ENCODE data around the gene PDLIM7. TPM values are rescaled to one million over a fixed set of nuclear protein-coding genes. Genes with fewer than 3 reads are reported as not detected.

The PDLIM7 gene
- total RNA-seq, 2 experiments from 2014 or later = 38.8 to 58.0 TPM

DNA sequence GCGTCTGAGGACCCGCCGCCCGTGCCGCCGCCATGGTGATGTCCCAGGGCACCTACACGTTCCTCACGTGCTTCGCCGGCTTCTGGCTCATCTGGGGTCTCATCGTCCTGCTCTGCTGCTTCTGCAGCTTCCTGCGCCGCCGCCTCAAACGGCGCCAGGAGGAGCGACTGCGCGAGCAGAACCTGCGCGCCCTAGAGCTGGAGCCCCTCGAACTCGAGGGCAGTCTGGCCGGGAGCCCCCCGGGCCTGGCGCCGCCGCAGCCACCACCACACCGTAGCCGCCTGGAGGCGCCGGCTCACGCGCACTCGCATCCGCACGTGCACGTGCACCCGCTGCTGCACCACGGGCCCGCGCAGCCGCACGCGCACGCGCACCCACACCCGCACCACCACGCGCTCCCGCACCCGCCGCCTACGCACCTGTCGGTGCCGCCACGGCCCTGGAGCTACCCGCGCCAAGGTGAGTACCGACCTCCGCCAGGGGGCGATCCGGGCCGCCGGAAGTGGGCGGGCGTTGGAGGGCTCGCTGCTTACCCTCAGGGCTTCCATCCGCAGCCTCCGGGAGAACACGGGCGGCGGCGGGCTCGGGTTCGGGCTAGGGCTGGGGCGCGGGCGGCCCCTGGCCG is 42.3 kb downstream of the PDLIM7 start:
- TF ChIP-seq, protein P1, sequence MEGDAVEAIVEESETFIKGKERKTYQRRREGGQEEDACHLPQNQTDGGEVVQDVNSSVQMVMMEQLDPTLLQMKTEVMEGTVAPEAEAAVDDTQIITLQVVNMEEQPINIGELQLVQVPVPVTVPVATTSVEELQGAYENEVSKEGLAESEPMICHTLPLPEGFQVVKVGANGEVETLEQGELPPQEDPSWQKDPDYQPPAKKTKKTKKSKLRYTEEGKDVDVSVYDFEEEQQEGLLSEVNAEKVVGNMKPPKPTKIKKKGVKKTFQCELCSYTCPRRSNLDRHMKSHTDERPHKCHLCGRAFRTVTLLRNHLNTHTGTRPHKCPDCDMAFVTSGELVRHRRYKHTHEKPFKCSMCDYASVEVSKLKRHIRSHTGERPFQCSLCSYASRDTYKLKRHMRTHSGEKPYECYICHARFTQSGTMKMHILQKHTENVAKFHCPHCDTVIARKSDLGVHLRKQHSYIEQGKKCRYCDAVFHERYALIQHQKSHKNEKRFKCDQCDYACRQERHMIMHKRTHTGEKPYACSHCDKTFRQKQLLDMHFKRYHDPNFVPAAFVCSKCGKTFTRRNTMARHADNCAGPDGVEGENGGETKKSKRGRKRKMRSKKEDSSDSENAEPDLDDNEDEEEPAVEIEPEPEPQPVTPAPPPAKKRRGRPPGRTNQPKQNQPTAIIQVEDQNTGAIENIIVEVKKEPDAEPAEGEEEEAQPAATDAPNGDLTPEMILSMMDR (conservative IDR thresholded peaks at IDR 0.05; ENCODE audit: low read length) = peak; percentile 77
- no peak for TF ChIP-seq EZH2phosphoT487 (IDR thresholded peaks at IDR 0.05; ENCODE audit: borderline replicate concordance, low read depth, low read length)
- no peaks in the 10 kb centered on the region for H3K9me3 ChIP-seq (ENCODE audit: low read length)
- BruUV-seq (replicated peaks) = no TSS peak
- ChIA-PET CTCF (ENCODE audit: unreplicated experiment) (interaction anchor here (0.6 to 3.8 kb wide), 11 partner anchors 25 to 319 kb away, joined by 3 to 20 read pairs (median 4); partner anchors contain the start of gene GRK6), POLR2A (interaction anchor here (1.1 to 2.1 kb wide), 6 partner anchors 10 to 1066 kb away, joined by 3 to 8 read pairs (median 4); partner anchors contain the start of genes HIGD2A and NOP16)
- no peaks in the 10 kb centered on the region; the same call in 1 of the 2 replicates for H3K36me3 ChIP-seq (ENCODE audit: insufficient read depth, low read length)
- H2AFZ ChIP-seq (ENCODE audit: low read length) = peak overlapping the region; percentile 84
- H3K79me2 ChIP-seq (ENCODE audit: insufficient read depth, low read depth, low read length) = no peaks in the 10 kb centered on the region
- H3K4me3 ChIP-seq (ENCODE audit: low read depth, low read length, poor library complexity, severe bottlenecking) = peak overlapping the region; percentile 76
- peaks cover 8% of the 10 kb centered on the region for H4K20me1 ChIP-seq (ENCODE audit: insufficient read depth, low read length)
- H3K4me2 ChIP-seq (ENCODE audit: low read length) = peak overlapping the region; percentile 88
- H3K9me2 ChIP-seq (ENCODE audit: insufficient read depth, low read length) = no peaks in the 10 kb centered on the region
- peak overlapping the region; percentile 90 for H3K27ac ChIP-seq (ENCODE audit: low read depth, low read length, poor library complexity, severe bottlenecking)
- peak; percentile 94 for DNase-seq (ENCODE audit: low spot score)
- intact Hi-C loops (cut with micrococcal nuclease; ENCODE audit: unreplicated experiment) = loop anchor here (2.0 to 5.0 kb wide), 2 partner anchors 42 to 343 kb away; partner anchors contain the start of gene PDLIM7
- peaks cover 27% of the 10 kb centered on the region for H3K4me1 ChIP-seq (ENCODE audit: insufficient read depth, low read length, poor library complexity, severe bottlenecking)

DNA sequence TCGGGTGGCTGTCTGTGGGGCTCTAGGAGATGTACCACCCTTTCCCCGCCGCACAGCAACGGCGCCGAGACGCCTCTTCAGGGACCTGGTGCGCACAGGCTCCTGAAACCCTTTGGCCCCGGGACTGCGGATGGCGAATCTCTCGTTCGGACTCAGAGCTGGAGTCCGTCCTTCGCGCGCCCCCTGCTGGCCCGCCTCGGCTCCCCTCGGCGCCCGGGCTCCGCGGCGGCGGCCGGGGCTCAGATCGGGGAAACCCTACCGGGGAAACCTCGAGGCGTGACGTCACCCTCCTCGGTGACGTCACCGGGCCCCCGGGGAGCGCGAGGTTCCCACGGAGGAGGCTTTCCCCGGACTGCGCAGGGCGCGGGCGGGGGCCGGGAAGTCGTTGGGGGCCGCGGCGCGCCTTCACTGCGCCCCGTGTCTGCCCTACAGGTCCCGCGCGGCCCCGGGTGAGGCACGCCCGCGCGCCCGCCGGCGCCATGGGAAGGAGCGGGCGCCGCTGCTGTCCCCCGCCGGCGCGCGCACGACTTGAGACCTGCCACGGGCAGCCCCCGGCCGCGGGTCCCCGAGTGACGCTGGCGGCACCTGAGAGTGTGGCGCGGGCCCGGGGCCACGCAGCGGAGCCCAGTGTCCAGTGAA is 42.9 kb downstream of the PDLIM7 start:
- H3K79me2 ChIP-seq (ENCODE audit: insufficient read depth, low read depth, low read length) = no peaks in the 10 kb centered on the region
- peak; percentile 91 for DNase-seq (ENCODE audit: low spot score)
- TF ChIP-seq, protein P1 (conservative IDR thresholded peaks at IDR 0.05; ENCODE audit: low read length) = peak; percentile 84
- no peak for TF ChIP-seq EZH2phosphoT487 (IDR thresholded peaks at IDR 0.05; ENCODE audit: borderline replicate concordance, low read depth, low read length)
- peak overlapping the region; percentile 90 for H3K27ac ChIP-seq (ENCODE audit: low read depth, low read length, poor library complexity, severe bottlenecking)
- peak overlapping the region; percentile 88 for H3K4me2 ChIP-seq (ENCODE audit: low read length)
- ChIA-PET POLR2A (interaction anchor here (1.1 to 2.1 kb wide), 7 partner anchors 9 to 1066 kb away, joined by 3 to 8 read pairs (median 5); partner anchors contain the start of genes HIGD2A and NOP16), CTCF (ENCODE audit: unreplicated experiment) (interaction anchor here (0.6 to 3.8 kb wide), 9 partner anchors 9 to 92 kb away, joined by 3 to 20 read pairs (median 4); partner anchors contain the start of gene GRK6)
- no peaks in the 10 kb centered on the region for H3K9me3 ChIP-seq (ENCODE audit: low read length)
- H3K9me2 ChIP-seq (ENCODE audit: insufficient read depth, low read length) = no peaks in the 10 kb centered on the region
- BruUV-seq (replicated peaks) = no TSS peak
- peak overlapping the region; percentile 76 for H3K4me3 ChIP-seq (ENCODE audit: low read depth, low read length, poor library complexity, severe bottlenecking)
- peak overlapping the region; percentile 84 for H2AFZ ChIP-seq (ENCODE audit: low read length)
- peaks cover 28% of the 10 kb centered on the region for H3K4me1 ChIP-seq (ENCODE audit: insufficient read depth, low read length, poor library complexity, severe bottlenecking)
- intact Hi-C loops (cut with micrococcal nuclease; ENCODE audit: unreplicated experiment) = loop anchor here (1.0 to 5.0 kb wide), 6 partner anchors 42 to 342 kb away; partner anchors contain the start of gene PDLIM7
- H4K20me1 ChIP-seq (ENCODE audit: insufficient read depth, low read length) = peaks cover 8% of the 10 kb centered on the region
- no peaks in the 10 kb centered on the region; the same call in 1 of the 2 replicates for H3K36me3 ChIP-seq (ENCODE audit: insufficient read depth, low read length)

Measured in OCI-LY7 (cell line).